GM21786 (cell line): Measurements from ENCODE around the gene NCOA7.
"Not testable (repeated sequence)": the region's sequence is repeated elsewhere in the genome, so short reads cannot be mapped to it uniquely, and the experiment has no call there.

Experiments used
- ATAC-seq: cut with Tn5 transposase; IDR thresholded peaks from one replicate; pipeline ENCODE4 v1.9.1; 2021; ENCODE audit not compliant: unreplicated experiment

The NCOA7 gene

GRCh38 chr6:125753218-125753936 is 37.4 kb upstream of the NCOA7 start:
- ATAC-seq: no peak

- ATAC-seq: no peak
Measured at GRCh38 chr6:125753937-125754259, 36.9 kb upstream of the NCOA7 start.

GRCh38 chr6:125754566-125754965 is 36.2 kb upstream of the NCOA7 start:
- ATAC-seq: no peak

GRCh38 chr6:125759184-125759902 is 31.4 kb upstream of the NCOA7 start:
- no peak for ATAC-seq

GRCh38 chr6:125759959-125760457 is 30.8 kb upstream of the NCOA7 start:
- ATAC-seq: no peak

GRCh38 chr6:125764121-125764671 is 26.6 kb upstream of the NCOA7 start:
- no peak for ATAC-seq

GRCh38 chr6:125765944-125766343 is 24.8 kb upstream of the NCOA7 start:
- ATAC-seq: no peak

- no peak for ATAC-seq
Measured at GRCh38 chr6:125766641-125767040, 24.1 kb upstream of the NCOA7 start.

GRCh38 chr6:125769147-125769783 is 21.5 kb upstream of the NCOA7 start:
- no peak for ATAC-seq

GRCh38 chr6:125773387-125774341 is 17.1 kb upstream of the NCOA7 start:
- ATAC-seq: no peak

- ATAC-seq: not testable (repeated sequence)
Measured at GRCh38 chr6:125776107-125776826, 14.5 kb upstream of the NCOA7 start.

- peak; percentile 82 for ATAC-seq
Measured at GRCh38 chr6:125779924-125780539, 10.7 kb upstream of the NCOA7 start.

- peak; percentile 65 for ATAC-seq
Measured at GRCh38 chr6:125780540-125781313, 10.0 kb upstream of the NCOA7 start.

GRCh38 chr6:125781314-125781868 is 9.4 kb upstream of the NCOA7 start:
- ATAC-seq: peak; percentile 32

GRCh38 chr6:125784365-125784764 is 6.4 kb upstream of the NCOA7 start:
- no peak for ATAC-seq

GRCh38 chr6:125787791-125788190 is 3.0 kb upstream of the NCOA7 start:
- ATAC-seq: no peak

- no peak for ATAC-seq
Measured at GRCh38 chr6:125789167-125789566, 1.6 kb upstream of the NCOA7 start.

- ATAC-seq: peak; percentile 21
Measured at GRCh38 chr6:125789576-125790357, 993 bp upstream of the NCOA7 start.
